Measurements from ENCODE around the gene GABARAPL1.
"Not testable (repeated sequence)": the region's sequence is repeated elsewhere in the genome, so short reads cannot be mapped to it uniquely, and the experiment has no call there.

GABARAPL1 gene

DNA sequence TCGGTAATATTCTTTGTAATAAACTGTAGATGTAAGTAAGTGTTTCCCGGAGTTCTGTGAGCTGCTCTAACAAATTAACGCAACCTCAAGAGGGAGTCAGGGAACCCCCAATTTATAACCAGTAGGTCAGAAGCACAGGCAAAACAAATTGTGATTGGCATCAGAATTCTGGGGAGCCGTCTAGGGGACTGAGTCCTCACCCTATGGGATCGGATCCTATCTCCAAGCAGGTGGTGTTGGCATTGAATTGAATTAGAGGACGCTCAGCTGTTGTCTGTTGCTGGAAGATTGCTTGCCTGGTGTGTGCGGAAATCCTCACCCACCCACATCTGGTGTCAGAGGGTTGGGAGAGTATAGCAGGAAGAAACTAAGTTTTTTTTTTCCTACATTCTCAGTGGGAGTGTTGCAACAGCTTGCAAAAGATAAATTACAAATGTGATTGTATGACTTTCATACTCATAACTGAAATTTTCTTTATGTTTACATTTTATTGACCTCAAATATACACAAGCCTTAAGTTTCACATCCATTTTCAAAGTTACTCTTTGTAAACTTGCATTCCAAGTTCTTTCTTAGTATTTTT is 28.3 kb upstream of the GABARAPL1 start:
- no peak overlapping the region for H3K4me3 ChIP-seq (replicated peaks in 1 of 2; ENCODE audit: low read depth in 2 of 2, low read length in 2 of 2)
- no peak for TF ChIP-seq CTCF (IDR thresholded peaks at IDR 0.05; ENCODE audit: low read depth, low read length)
- DNase-seq (ENCODE audit: low read depth in 2 of 2): peak; percentile 53 to 60

- no peak for TF ChIP-seq CTCF (IDR thresholded peaks at IDR 0.05; ENCODE audit: low read depth, low read length)
- no peak overlapping the region for H3K4me3 ChIP-seq (replicated peaks in 1 of 2; ENCODE audit: low read depth in 2 of 2, low read length in 2 of 2)
- DNase-seq (ENCODE audit: low read depth in 2 of 2): no peak
Observed at GRCh38 chr12:10186299-10186698, 26.4 kb upstream of the GABARAPL1 start.

DNA sequence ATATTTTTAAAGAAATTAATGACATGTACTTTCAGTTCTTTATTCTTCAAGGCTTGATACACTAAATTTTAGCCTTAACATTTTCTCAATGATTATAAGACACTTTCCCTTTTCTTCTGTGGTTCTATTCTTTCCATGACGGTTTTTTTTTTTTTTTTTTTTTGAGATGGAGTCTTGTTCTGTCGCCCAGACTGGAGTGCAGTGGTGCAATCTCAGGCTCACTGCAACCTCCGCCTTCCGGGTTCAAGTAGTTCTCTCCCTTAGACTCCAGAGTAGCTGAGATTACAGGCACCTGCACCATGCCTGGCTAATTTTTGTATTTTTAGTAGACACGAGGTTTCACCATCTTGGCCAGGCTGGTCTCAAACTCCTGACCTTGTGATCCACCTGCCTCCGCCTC is 25.7 kb upstream of the GABARAPL1 start:
- not testable (repeated sequence) for DNase-seq (ENCODE audit: low read depth in 2 of 2); H3K4me3 ChIP-seq (replicated peaks in 1 of 2; ENCODE audit: low read depth in 2 of 2, low read length in 2 of 2)

GRCh38 chr12:10189653-10190052 is 23.0 kb upstream of the GABARAPL1 start:
- no peak for TF ChIP-seq CTCF (IDR thresholded peaks at IDR 0.05; ENCODE audit: low read depth, low read length)
- peak in 1 of 2 donors; percentile 35 for DNase-seq (ENCODE audit: low read depth in 2 of 2)
- no peak overlapping the region for H3K4me3 ChIP-seq (replicated peaks in 1 of 2; ENCODE audit: low read depth in 2 of 2, low read length in 2 of 2)

- H3K4me3 ChIP-seq (replicated peaks in 1 of 2; ENCODE audit: low read depth in 2 of 2, low read length in 2 of 2): no peak overlapping the region
- peak; percentile 71 to 75 for DNase-seq (ENCODE audit: low read depth in 2 of 2)
- peak; percentile 83 for TF ChIP-seq CTCF (IDR thresholded peaks at IDR 0.05; ENCODE audit: low read depth, low read length)
Observed at GRCh38 chr12:10190558-10191388, 21.9 kb upstream of the GABARAPL1 start.

DNA sequence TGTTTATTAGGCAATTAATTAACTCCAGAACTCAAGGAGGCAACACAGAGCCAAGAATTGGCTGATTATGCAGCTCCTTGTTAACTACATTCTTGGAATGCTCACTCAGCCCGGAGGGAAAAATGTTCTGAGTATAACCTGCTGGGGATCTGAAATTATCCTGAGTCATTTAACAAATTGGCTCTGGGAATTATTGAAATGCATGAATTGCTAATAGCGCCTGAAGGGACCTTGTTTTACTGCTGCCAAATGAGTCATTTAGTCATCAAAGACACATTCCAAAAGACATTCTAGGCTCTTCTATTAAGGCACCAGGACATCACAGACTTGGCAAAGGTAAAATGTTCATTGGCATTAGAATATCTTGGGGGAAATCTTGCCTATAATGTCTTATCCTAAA is 20.8 kb upstream of the GABARAPL1 start:
- no peak for TF ChIP-seq CTCF (IDR thresholded peaks at IDR 0.05; ENCODE audit: low read depth, low read length)
- peak; percentile 26 to 65 for DNase-seq (ENCODE audit: low read depth in 2 of 2)

DNA sequence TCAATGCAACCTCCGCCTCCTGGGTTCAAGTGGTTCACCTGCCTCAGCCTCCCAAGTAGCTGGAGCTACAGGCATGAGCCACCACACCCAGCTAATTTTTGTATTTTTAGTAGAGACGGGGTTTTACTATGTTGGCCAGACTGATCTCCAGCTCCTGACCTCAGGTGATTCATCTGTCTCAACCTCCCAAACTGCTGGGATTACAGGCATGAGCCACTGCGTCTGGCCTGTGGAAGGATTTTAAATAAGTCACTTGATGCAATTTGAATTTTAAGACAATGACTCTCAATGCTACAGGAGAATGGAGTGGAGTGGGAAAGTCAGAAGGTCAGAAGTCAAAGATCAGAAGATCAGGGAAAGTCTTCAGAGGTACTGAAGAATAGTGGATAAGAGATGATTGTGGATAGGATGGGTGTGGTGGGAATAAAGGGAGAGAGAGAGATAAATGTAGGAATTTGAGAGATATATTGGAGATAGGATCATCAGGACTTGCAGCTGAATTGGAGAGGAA is 18.5 kb upstream of the GABARAPL1 start:
- DNase-seq (ENCODE audit: low read depth in 2 of 2): peak in 1 of 2 donors; percentile 59
- no peak for TF ChIP-seq CTCF (IDR thresholded peaks at IDR 0.05; ENCODE audit: low read depth, low read length)
- no peak overlapping the region for H3K4me3 ChIP-seq (replicated peaks in 1 of 2; ENCODE audit: low read depth in 2 of 2, low read length in 2 of 2)

More for the DNA sequence above, 20.8 kb upstream of the GABARAPL1 start:
- no peak overlapping the region for H3K4me3 ChIP-seq (replicated peaks in 1 of 2; ENCODE audit: low read depth in 2 of 2, low read length in 2 of 2)

Measured in cardiac fibroblast (primary cell).